Ishikawa (cell line): ENCODE measurements around the gene THOP1.

Source experiments
- CEBPB ChIP-seq: IDR thresholded peaks from 2 replicates; pipeline ENCODE4 v1.6.1; 2012
- EP300 ChIP-seq: IDR thresholded peaks from 2 replicates; pipeline ENCODE4 v1.6.1; 2012; ENCODE audit warnings: borderline replicate concordance
- FOXM1 ChIP-seq: IDR thresholded peaks from 2 replicates; pipeline ENCODE4 v1.6.1; 2012; ENCODE audit warnings: low read depth, borderline replicate concordance
- MAX ChIP-seq: IDR thresholded peaks from 2 replicates; pipeline ENCODE4 v1.6.1; 2012
- NFIC ChIP-seq: IDR thresholded peaks from 2 replicates; pipeline ENCODE4 v1.6.1; 2012
- RAD21 ChIP-seq: IDR thresholded peaks from 2 replicates; pipeline ENCODE4 v1.6.1; 2012; ENCODE audit warnings: low read depth
- REST ChIP-seq: IDR thresholded peaks from 2 replicates; pipeline ENCODE4 v1.6.1; 2012; ENCODE audit warnings: low read depth, mild to moderate bottlenecking
- TAF1 ChIP-seq: IDR thresholded peaks from 2 replicates; pipeline ENCODE4 v1.6.1; 2012; ENCODE audit warnings: low read depth, mild to moderate bottlenecking
- TEAD4 ChIP-seq: IDR thresholded peaks from 2 replicates; pipeline ENCODE4 v1.6.1; 2012
- USF1 ChIP-seq: IDR thresholded peaks from 2 replicates; pipeline ENCODE4 v1.6.1; 2012
- YY1 ChIP-seq: IDR thresholded peaks from 2 replicates; pipeline ENCODE4 v1.6.1; 2012; ENCODE audit warnings: low read depth

- TF ChIP-seq EP300: no peak
- TF ChIP-seq MAX: no peak
- TF ChIP-seq REST: no peak
- no peak for TF ChIP-seq TAF1
- TF ChIP-seq YY1: no peak
- no peak for TF ChIP-seq RAD21
- TF ChIP-seq TEAD4: no peak
- TF ChIP-seq NFIC: no peak
- no peak for TF ChIP-seq CEBPB
- no peak for TF ChIP-seq USF1
- no peak for TF ChIP-seq FOXM1
These were observed 63.3 kb downstream of the THOP1 start for GRCh38 chr19:2848616-2849015.
